HEK293 (cell line): Measurements from ENCODE around the gene FNDC11.
A peak's percentile ranks its signal among the peaks of the same experiment; 100 is the strongest.

ENCODE experiments used
- CTCF ChIA-PET: fragments of 350-600 bp; formaldehyde crosslinking; extraction: SDS; loops from one replicate; lab custom pipeline; 2021; ENCODE audit warnings: antibody characterized with exemption; lab: Yijun Ruan, JAX
- POLR2A ChIA-PET: fragments of 300-600 bp; formaldehyde crosslinking; extraction: SDS; loops from one replicate; lab custom pipeline; 2020; ENCODE audit warnings: antibody characterized with exemption, inconsistent platforms; lab: Yijun Ruan, JAX
- H3K27ac ChIP-seq: fragments of 200-500 bp; sonication (Bioruptor generic); 2 replicates; pipeline ENCODE4 v1.5.1; 2014; ENCODE audit warnings: low read depth, low read length, control low read depth, inconsistent platforms; ENCODE audit errors: extremely low read depth
- H3K36me3 ChIP-seq, 2 experiments: fragments of 200-500 bp in 1 of 2; sonication (Bioruptor generic) in 1 of 2; 1 replicate in 1 of 2; 2 replicates in 1 of 2; pipeline ENCODE4 v1.5.1; 2014 to 2017; ENCODE audit warnings: inconsistent platforms in 2 of 2, low read length in 2 of 2; ENCODE audit not compliant: control insufficient read depth in 2 of 2, insufficient read depth in 1 of 2
- H3K4me1 ChIP-seq: fragments of 200-500 bp; sonication (Bioruptor generic); 2 replicates; pipeline ENCODE4 v1.5.1; 2014; ENCODE audit warnings: mild to moderate bottlenecking, low read length, inconsistent platforms; ENCODE audit not compliant: control insufficient read depth, insufficient read depth
- H3K4me3 ChIP-seq: 2 replicates; pipeline ENCODE4 v1.5.1; 2011; ENCODE audit warnings: low read depth, mild to moderate bottlenecking, control low read depth, low read length, moderate library complexity
- H3K9me3 ChIP-seq: fragments of 200-500 bp; sonication (Bioruptor generic); 2 replicates; pipeline ENCODE4 v1.5.1; 2014; ENCODE audit warnings: low read depth, low read length, inconsistent platforms; ENCODE audit not compliant: control insufficient read depth, insufficient read depth
- BCL11A ChIP-seq: fragments of 450-650 bp; formaldehyde crosslinking; IDR thresholded peaks from 2 replicates; pipeline ENCODE4 v1.5.1; 2016; ENCODE audit warnings: low read depth, missing biosample characterization, missing genetic modification characterization
- EGR2 ChIP-seq: fragments of 450-650 bp; formaldehyde crosslinking; IDR thresholded peaks from 2 replicates; pipeline ENCODE4 v1.5.1; 2016; ENCODE audit warnings: low read depth, missing biosample characterization, missing genetic modification characterization
- GLIS1 ChIP-seq: fragments of 450-650 bp; formaldehyde crosslinking; IDR thresholded peaks from 2 replicates; pipeline ENCODE4 v1.5.1; 2016; ENCODE audit warnings: missing biosample characterization, missing genetic modification characterization
- HOXA7 ChIP-seq: sonication (generic); formaldehyde crosslinking; IDR thresholded peaks from 2 replicates; pipeline ENCODE4 v1.8.1; 2022; ENCODE audit warnings: missing genetic modification reagents, borderline replicate concordance
- KLF10 ChIP-seq: fragments of 450-650 bp; IDR thresholded peaks from 2 replicates; pipeline ENCODE4 v1.5.1; 2018; ENCODE audit warnings: missing biosample characterization, mild to moderate bottlenecking, missing genetic modification characterization
- RBAK ChIP-seq: fragments of 450-650 bp; formaldehyde crosslinking; IDR thresholded peaks from 2 replicates; pipeline ENCODE4 v1.5.1; 2016; ENCODE audit warnings: missing biosample characterization, missing genetic modification characterization
- ZBTB8A ChIP-seq: fragments of 450-650 bp; formaldehyde crosslinking; IDR thresholded peaks from 2 replicates; pipeline ENCODE4 v1.5.1; 2016; ENCODE audit warnings: missing biosample characterization, missing genetic modification characterization
- ZFHX2 ChIP-seq: fragments of 450-650 bp; formaldehyde crosslinking; conservative IDR thresholded peaks from 2 replicates; pipeline ENCODE4 v1.5.1; 2016; ENCODE audit warnings: missing biosample characterization, missing genetic modification characterization
- ZFP69B ChIP-seq: fragments of 450-650 bp; formaldehyde crosslinking; IDR thresholded peaks from 2 replicates; pipeline ENCODE4 v1.5.1; 2016; ENCODE audit warnings: missing biosample characterization, missing genetic modification characterization
- ZIC2 ChIP-seq: fragments of 450-650 bp; formaldehyde crosslinking; IDR thresholded peaks from 2 replicates; pipeline ENCODE4 v1.5.1; 2016; ENCODE audit warnings: missing biosample characterization, missing genetic modification characterization
- ZNF138 ChIP-seq: fragments of 450-650 bp; formaldehyde crosslinking; IDR thresholded peaks from 2 replicates; pipeline ENCODE4 v1.5.1; 2016; ENCODE audit warnings: missing biosample characterization, missing genetic modification characterization, borderline replicate concordance
- ZNF140 ChIP-seq: fragments of 450-650 bp; formaldehyde crosslinking; IDR thresholded peaks from 2 replicates; pipeline ENCODE4 v1.5.1; 2016; ENCODE audit warnings: missing biosample characterization, missing genetic modification characterization
- ZNF157 ChIP-seq: fragments of 450-650 bp; formaldehyde crosslinking; IDR thresholded peaks from 2 replicates; pipeline ENCODE4 v1.5.1; 2016; ENCODE audit warnings: missing biosample characterization, missing genetic modification characterization
- ZNF175 ChIP-seq: fragments of 450-650 bp; formaldehyde crosslinking; IDR thresholded peaks from 2 replicates; pipeline ENCODE4 v1.5.1; 2016; ENCODE audit warnings: missing biosample characterization, missing genetic modification characterization
- ZNF18 ChIP-seq: fragments of 450-650 bp; formaldehyde crosslinking; IDR thresholded peaks from 2 replicates; pipeline ENCODE4 v1.5.1; 2016; ENCODE audit warnings: missing biosample characterization, missing genetic modification characterization
- ZNF2 ChIP-seq: fragments of 450-650 bp; formaldehyde crosslinking; IDR thresholded peaks from 2 replicates; pipeline ENCODE4 v1.5.1; 2016; ENCODE audit warnings: missing biosample characterization, missing genetic modification characterization
- ZNF24 ChIP-seq: fragments of 450-650 bp; formaldehyde crosslinking; IDR thresholded peaks from 2 replicates; pipeline ENCODE4 v1.5.1; 2016; ENCODE audit warnings: missing biosample characterization, missing genetic modification characterization
- ZNF302 ChIP-seq: fragments of 450-650 bp; formaldehyde crosslinking; IDR thresholded peaks from 2 replicates; pipeline ENCODE4 v1.5.1; 2016; ENCODE audit warnings: missing biosample characterization, missing genetic modification characterization, low read depth
- ZNF366 ChIP-seq: fragments of 450-650 bp; formaldehyde crosslinking; conservative IDR thresholded peaks from 2 replicates; pipeline ENCODE4 v1.5.1; 2016; ENCODE audit warnings: missing biosample characterization, missing genetic modification characterization
- ZNF510 ChIP-seq: fragments of 450-650 bp; formaldehyde crosslinking; IDR thresholded peaks from 2 replicates; pipeline ENCODE4 v1.5.1; 2018; ENCODE audit warnings: mild to moderate bottlenecking, missing genetic modification characterization, missing biosample characterization; ENCODE audit not compliant: insufficient replicate concordance
- ZNF549 ChIP-seq: fragments of 450-650 bp; IDR thresholded peaks from 2 replicates; pipeline ENCODE4 v1.5.1; 2018; ENCODE audit warnings: missing biosample characterization, missing genetic modification characterization, mild to moderate bottlenecking, inconsistent platforms, moderate library complexity
- ZNF555 ChIP-seq: fragments of 450-650 bp; formaldehyde crosslinking; conservative IDR thresholded peaks from 2 replicates; pipeline ENCODE4 v1.5.1; 2017; ENCODE audit warnings: missing biosample characterization, mild to moderate bottlenecking, missing genetic modification characterization, inconsistent platforms
- ZNF626 ChIP-seq: fragments of 450-650 bp; sonication (Bioruptor Pico); formaldehyde crosslinking; IDR thresholded peaks from 2 replicates; pipeline ENCODE4 v1.5.1; 2018; ENCODE audit warnings: missing biosample characterization, missing genetic modification characterization, inconsistent platforms
- ZNF670 ChIP-seq: fragments of 450-650 bp; formaldehyde crosslinking; IDR thresholded peaks from 2 replicates; pipeline ENCODE4 v1.5.1; 2016; ENCODE audit warnings: missing biosample characterization, missing genetic modification characterization, low read depth
- ZNF701 ChIP-seq: fragments of 450-650 bp; formaldehyde crosslinking; IDR thresholded peaks from 2 replicates; pipeline ENCODE4 v1.5.1; 2016; ENCODE audit warnings: missing biosample characterization, missing genetic modification characterization
- ZNF791 ChIP-seq: fragments of 450-650 bp; formaldehyde crosslinking; IDR thresholded peaks from 2 replicates; pipeline ENCODE4 v1.5.1; 2016; ENCODE audit warnings: missing biosample characterization, missing genetic modification characterization
- ZNF830 ChIP-seq: fragments of 450-650 bp; IDR thresholded peaks from 2 replicates; pipeline ENCODE4 v1.5.0; 2018; ENCODE audit warnings: missing biosample characterization, missing genetic modification characterization, low read depth, mild to moderate bottlenecking, moderate library complexity
- ZSCAN16 ChIP-seq: fragments of 450-650 bp; formaldehyde crosslinking; IDR thresholded peaks from 2 replicates; pipeline ENCODE4 v1.5.1; 2016; ENCODE audit warnings: missing biosample characterization, missing genetic modification characterization
- ZSCAN30 ChIP-seq: fragments of 450-650 bp; IDR thresholded peaks from 2 replicates; pipeline ENCODE4 v1.5.1; 2018; ENCODE audit warnings: missing biosample characterization, mild to moderate bottlenecking, missing genetic modification characterization, moderate library complexity
- TF ChIP-seq, protein P1 (sequence below): fragments of 450-650 bp; formaldehyde crosslinking; IDR thresholded peaks from 2 replicates; pipeline ENCODE4 v1.5.1; 2017; ENCODE audit warnings: missing biosample characterization, missing genetic modification characterization
- TF ChIP-seq, protein P2 (sequence below): fragments of 450-650 bp; formaldehyde crosslinking; IDR thresholded peaks from 2 replicates; pipeline ENCODE4 v1.5.1; 2017; ENCODE audit warnings: missing biosample characterization, missing genetic modification characterization

FNDC11 gene

GRCh38 chr20:63542696-63543095 lies 11.3 kb upstream of the FNDC11 start:
- Histone ChIP-seq H3K4me3 (no peak overlapping the region), H3K9me3 (no peaks in the 10 kb centered on the region), H3K36me3 (no peaks in the 10 kb centered on the region), H3K4me1 (no peaks in the 10 kb centered on the region), H3K27ac (no peak overlapping the region)
- ChIA-PET POLR2A (no interaction called here), CTCF (interaction anchor here (1.4 kb wide), 1 partner anchor 101 kb away, joined by 3 read pairs; no protein-coding TSS in a partner anchor)
- 0 out of 2 replicates have a peak, but pooled peaks have one; percentile 16 for TF ChIP-seq ZFHX2 (tag by site-specific recombination)
- no peak for TF ChIP-seq ZNF510 (tag by site-specific recombination)

- TF ChIP-seq ZNF555 (tag by site-specific recombination) (no peak), ZNF830 (no peak), GLIS1 (tag by site-specific recombination) (peak; percentile 59), ZIC2 (tag by site-specific recombination) (peak; percentile 93), ZNF701 (tag by site-specific recombination) (no peak), ZNF2 (tag by site-specific recombination) (no peak), ZNF138 (no peak), ZNF18 (tag by site-specific recombination) (no peak)
- ChIA-PET POLR2A (no interaction called here), CTCF (interaction anchor here (1.4 kb wide), 1 partner anchor 101 kb away, joined by 3 read pairs; no protein-coding TSS in a partner anchor)
Measured at GRCh38 chr20:63543131-63543530, 10.8 kb upstream of the FNDC11 start.

GRCh38 chr20:63543733-63544132 lies 10.2 kb upstream of the FNDC11 start:
- Histone ChIP-seq H3K36me3 (no peaks in the 10 kb centered on the region), H3K4me1 (no peaks in the 10 kb centered on the region), H3K27ac (no peak overlapping the region), H3K4me3 (no peak overlapping the region), H3K9me3 (no peaks in the 10 kb centered on the region)
- POLR2A ChIA-PET = no interaction called here
- CTCF ChIA-PET = interaction anchor here (1.4 kb wide), 1 partner anchor 102 kb away, joined by 3 read pairs; no protein-coding TSS in a partner anchor
- TF ChIP-seq RBAK (tag by site-specific recombination) = no peak
- TF ChIP-seq BCL11A = no peak
- no peak for TF ChIP-seq ZNF157 (tag by site-specific recombination)
- no peak for TF ChIP-seq KLF10 (tag by site-specific recombination)
- no peak for TF ChIP-seq ZNF626 (tag by site-specific recombination)
- TF ChIP-seq, protein P1, sequence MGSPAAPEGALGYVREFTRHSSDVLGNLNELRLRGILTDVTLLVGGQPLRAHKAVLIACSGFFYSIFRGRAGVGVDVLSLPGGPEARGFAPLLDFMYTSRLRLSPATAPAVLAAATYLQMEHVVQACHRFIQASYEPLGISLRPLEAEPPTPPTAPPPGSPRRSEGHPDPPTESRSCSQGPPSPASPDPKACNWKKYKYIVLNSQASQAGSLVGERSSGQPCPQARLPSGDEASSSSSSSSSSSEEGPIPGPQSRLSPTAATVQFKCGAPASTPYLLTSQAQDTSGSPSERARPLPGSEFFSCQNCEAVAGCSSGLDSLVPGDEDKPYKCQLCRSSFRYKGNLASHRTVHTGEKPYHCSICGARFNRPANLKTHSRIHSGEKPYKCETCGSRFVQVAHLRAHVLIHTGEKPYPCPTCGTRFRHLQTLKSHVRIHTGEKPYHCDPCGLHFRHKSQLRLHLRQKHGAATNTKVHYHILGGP (tag by site-specific recombination) = no peak
- TF ChIP-seq, protein P2, sequence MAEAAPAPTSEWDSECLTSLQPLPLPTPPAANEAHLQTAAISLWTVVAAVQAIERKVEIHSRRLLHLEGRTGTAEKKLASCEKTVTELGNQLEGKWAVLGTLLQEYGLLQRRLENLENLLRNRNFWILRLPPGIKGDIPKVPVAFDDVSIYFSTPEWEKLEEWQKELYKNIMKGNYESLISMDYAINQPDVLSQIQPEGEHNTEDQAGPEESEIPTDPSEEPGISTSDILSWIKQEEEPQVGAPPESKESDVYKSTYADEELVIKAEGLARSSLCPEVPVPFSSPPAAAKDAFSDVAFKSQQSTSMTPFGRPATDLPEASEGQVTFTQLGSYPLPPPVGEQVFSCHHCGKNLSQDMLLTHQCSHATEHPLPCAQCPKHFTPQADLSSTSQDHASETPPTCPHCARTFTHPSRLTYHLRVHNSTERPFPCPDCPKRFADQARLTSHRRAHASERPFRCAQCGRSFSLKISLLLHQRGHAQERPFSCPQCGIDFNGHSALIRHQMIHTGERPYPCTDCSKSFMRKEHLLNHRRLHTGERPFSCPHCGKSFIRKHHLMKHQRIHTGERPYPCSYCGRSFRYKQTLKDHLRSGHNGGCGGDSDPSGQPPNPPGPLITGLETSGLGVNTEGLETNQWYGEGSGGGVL (tag by site-specific recombination) = no peak
- no peak for TF ChIP-seq ZNF670 (tag by site-specific recombination)
- no peak for TF ChIP-seq ZSCAN30 (tag by site-specific recombination)
- TF ChIP-seq ZFP69B (tag by site-specific recombination) = no peak
- no peak for TF ChIP-seq ZBTB8A
- TF ChIP-seq ZNF549 = no peak
- no peak for TF ChIP-seq HOXA7 (CRISPR knock-in tag)
- TF ChIP-seq EGR2 (tag by site-specific recombination) = no peak
- no peak for TF ChIP-seq ZNF302 (tag by site-specific recombination)
- TF ChIP-seq ZSCAN16 (tag by site-specific recombination) = peak; percentile 56; the same call in 1 of the 2 replicates
- no peak for TF ChIP-seq ZNF140
- TF ChIP-seq ZNF366 = peak; percentile 98
- no peak for TF ChIP-seq ZNF175 (tag by site-specific recombination)
- TF ChIP-seq ZNF791 (tag by site-specific recombination) = no peak
- TF ChIP-seq ZNF24 = peak; percentile 100

More at GRCh38 chr20:63543131-63543530, 10.8 kb upstream of the FNDC11 start:
- Histone ChIP-seq H3K4me3 (no peak overlapping the region), H3K36me3 (no peaks in the 10 kb centered on the region), H3K27ac (no peak overlapping the region), H3K9me3 (no peaks in the 10 kb centered on the region), H3K4me1 (no peaks in the 10 kb centered on the region)
